Heart right ventricle (tissue), 16 donors: ENCODE results near the gene CD99. TPM values are rescaled to one million over a fixed set of nuclear protein-coding genes. Genes with fewer than 3 reads are reported as not detected.

Experiments used
- ATAC-seq, 8 donors: fragments of 200-7000 bp; cut with Tn5 transposase; one replicate each; pipeline ENCODE4 v1.9.1; 2020; ENCODE audit warnings: mild to moderate bottlenecking in 8 of 8, moderate library complexity in 8 of 8, moderate number of reproducible peaks in 1 of 8
- DNase-seq, 2 donors: peaks; one replicate each; pipeline ENCODE4 v3.0.0-alpha.2; 2020
- H3K27ac ChIP-seq, 10 donors: fragments of 200-600 bp; sonication (generic) in 2 of 10; one replicate each; pipeline versions ENCODE4 v1.5.0 to v1.8.0; 2020 to 2022; ENCODE audit warnings: mild to moderate bottlenecking in 3 of 10
- H3K27me3 ChIP-seq, 7 donors: fragments of 200-600 bp; one replicate each; pipeline ENCODE4 v1.8.0; 2021 to 2022; ENCODE audit warnings: mild to moderate bottlenecking in 2 of 7
- H3K36me3 ChIP-seq, 9 donors: fragments of 200-600 bp; sonication (generic) in 1 of 9; one replicate each; pipeline versions ENCODE4 v1.5.0 to v1.8.0; 2020 to 2022; ENCODE audit warnings: mild to moderate bottlenecking in 2 of 9
- H3K4me1 ChIP-seq, 9 donors: fragments of 200-600 bp; sonication (generic) in 1 of 9; one replicate each; pipeline versions ENCODE4 v1.5.0 to v1.8.0; 2020 to 2022; ENCODE audit warnings: mild to moderate bottlenecking in 4 of 9
- H3K4me3 ChIP-seq, 10 donors: fragments of 200-600 bp; sonication (generic) in 2 of 10; one replicate each; pipeline versions ENCODE4 v1.5.0 to v1.8.0; 2020 to 2022; ENCODE audit warnings: mild to moderate bottlenecking in 7 of 10, moderate library complexity in 2 of 10
- H3K9me3 ChIP-seq, 11 donors: fragments of 200-600 bp in 10 of 11; sonication (generic) in 2 of 11; one replicate each; pipeline versions ENCODE4 v1.5.0 to v1.8.0; 2013 to 2022; ENCODE audit warnings: mild to moderate bottlenecking in 2 of 11, control low read depth in 1 of 11, moderate library complexity in 1 of 11
- WGBS, 2 donors: extraction: QIAGEN DNeasy Blood & Tissue Kit; methylation state at CpG; one replicate each; pipeline ENCODE4 v1.1.7; 2013; ENCODE audit warnings: inconsistent platforms in 1 of 2; 5-methylcytosine and 5-hydroxymethylcytosine counted together
- intact Hi-C, 10 donors: fragments of 100-400 bp; cut with DNase I; formaldehyde crosslinking; loops; one replicate each; pipeline versions ENCODE4 v1.11.1 to v1.14.2; 2022
- polyA plus RNA-seq, 2 donors: library from polyadenylated mRNA; stranded (reverse); fragments of 200-250 nt; gene quantifications; one replicate each; pipeline ENCODE4 v1.2.3, GENCODE V29; 2013
- total RNA-seq, 10 donors: library from RNA; stranded (reverse); fragmentation: NEBNext Ultra II Directional in 3 of 10; extraction: Animal tissue kit (Norgen Biotek cat#: 25700) in 3 of 10; gene quantifications; one replicate each; pipeline versions ENCODE4 v1.2.1 to v1.2.4, GENCODE V29; 2021 to 2023
- TF ChIP-seq, protein P1 (sequence below), 9 donors: fragments of 200-600 bp; sonication (generic) in 2 of 9; IDR thresholded peaks; one replicate each; pipeline versions ENCODE4 v1.5.0 to v1.8.0; 2021 to 2022; ENCODE audit warnings: antibody characterized with exemption in 9 of 9, mild to moderate bottlenecking in 5 of 9, moderate library complexity in 1 of 9
- donor health status: Arrhythmogenic right ventricular cardiomyopathy.
- donor health status: ischemic (EF 13 %, LVEDD 7.1; RV severe dilation, severe dysfunction).
- donor health status: healthy with polysubstance abuse.
- donor health status: DM: no; HTN: yes; CAD: no.
- donor health status: DM: no; HTN: no; CAD: no.
- donor health status: ischemic (EF 25% LVEDD 6.9; RV normal size, moderate dysfunction).
- donor health status: ischemic (EF 25% LVEDD 5.7; RV mildly dilated, moderate dysfunction).
- donor health status: healthy.
- donor health status: DM: yes; HTN: yes; CAD: no.
- donor health status: Ischemic cardiomyopathy.
- donor health status: ischemic (EF 35%, LVEDD 5.7; RV mildly dilated, moderate dysfunction).
- donor health status: nonischemic (EF 11% LVEDD 7.7; RV severe dilation, severe dysfunction).
- donor health status: DM: yes; HTN: yes; CAD: no.
- donor health status: PGD.
- donor health status: ischemic (EF 29% LVEDD 5.4; RV normal size, mild dysfunction).
- donor health status: nonischemic (EF 23%, LVEDD 6.1; RV moderate dilation, normal function).

The CD99 gene
- total and polyA plus RNA-seq, 12 donors: 202 to 419 (median 261) TPM

DNA sequence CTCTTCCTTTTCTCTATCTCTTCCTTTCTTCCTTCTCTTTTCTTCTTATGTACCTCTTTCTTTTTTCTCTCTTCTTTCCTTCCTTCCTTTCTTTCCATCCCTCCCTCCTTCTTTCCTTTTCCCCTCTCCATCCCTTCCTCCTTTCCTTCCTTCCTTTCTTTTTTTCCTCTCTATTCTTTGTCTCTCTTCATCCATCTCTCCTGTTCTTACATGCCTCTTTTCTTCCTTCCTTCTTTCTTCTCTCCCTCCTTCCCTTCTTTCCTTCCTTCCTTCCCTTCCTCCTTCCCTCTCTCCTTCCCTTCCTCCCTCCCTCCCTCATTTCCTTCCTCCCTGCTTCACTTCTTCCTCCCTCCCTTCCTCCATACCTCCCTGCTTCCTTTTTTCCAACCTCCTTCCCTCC is 41.6 kb downstream of the CD99 start:
- Histone ChIP-seq H3K4me1 (no peaks in the 10 kb centered on the region), H3K4me3 (no peak overlapping the region), H3K36me3 (peaks cover 0 to 99% (median 49%) of the 10 kb centered on the region in 9 donors), H3K27ac (no peak overlapping the region), H3K27me3 (no peaks in the 10 kb centered on the region), H3K9me3 (no peaks in the 10 kb centered on the region)
- intact Hi-C loops: no loop called here
- ATAC-seq (no peak), DNase-seq (no peak)
- TF ChIP-seq, protein P1, sequence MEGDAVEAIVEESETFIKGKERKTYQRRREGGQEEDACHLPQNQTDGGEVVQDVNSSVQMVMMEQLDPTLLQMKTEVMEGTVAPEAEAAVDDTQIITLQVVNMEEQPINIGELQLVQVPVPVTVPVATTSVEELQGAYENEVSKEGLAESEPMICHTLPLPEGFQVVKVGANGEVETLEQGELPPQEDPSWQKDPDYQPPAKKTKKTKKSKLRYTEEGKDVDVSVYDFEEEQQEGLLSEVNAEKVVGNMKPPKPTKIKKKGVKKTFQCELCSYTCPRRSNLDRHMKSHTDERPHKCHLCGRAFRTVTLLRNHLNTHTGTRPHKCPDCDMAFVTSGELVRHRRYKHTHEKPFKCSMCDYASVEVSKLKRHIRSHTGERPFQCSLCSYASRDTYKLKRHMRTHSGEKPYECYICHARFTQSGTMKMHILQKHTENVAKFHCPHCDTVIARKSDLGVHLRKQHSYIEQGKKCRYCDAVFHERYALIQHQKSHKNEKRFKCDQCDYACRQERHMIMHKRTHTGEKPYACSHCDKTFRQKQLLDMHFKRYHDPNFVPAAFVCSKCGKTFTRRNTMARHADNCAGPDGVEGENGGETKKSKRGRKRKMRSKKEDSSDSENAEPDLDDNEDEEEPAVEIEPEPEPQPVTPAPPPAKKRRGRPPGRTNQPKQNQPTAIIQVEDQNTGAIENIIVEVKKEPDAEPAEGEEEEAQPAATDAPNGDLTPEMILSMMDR (IDR thresholded peaks at IDR 0.05): no peak

DNA sequence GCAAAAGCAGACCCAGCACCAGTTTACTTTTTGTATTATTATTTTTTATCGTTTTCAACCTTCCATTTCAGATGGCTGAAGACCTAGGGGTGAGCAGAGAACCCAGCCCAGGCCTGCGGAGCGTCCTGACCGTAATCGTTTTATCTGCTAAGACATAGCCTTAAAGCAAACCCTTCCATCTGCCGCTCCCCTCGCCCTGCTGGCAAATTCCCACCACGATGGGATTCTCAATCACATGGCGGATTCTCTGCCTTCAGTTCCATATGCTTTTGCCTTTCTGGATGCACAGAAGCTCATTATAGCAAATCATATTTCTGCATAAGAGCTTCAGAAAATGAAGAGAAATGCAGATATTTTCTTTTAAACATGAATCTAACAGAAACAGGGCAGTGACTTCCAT is 42.2 kb downstream of the CD99 start:
- Histone ChIP-seq H3K4me1 (no peaks in the 10 kb centered on the region), H3K27me3 (no peaks in the 10 kb centered on the region), H3K4me3 (no peak overlapping the region), H3K27ac (no peak overlapping the region), H3K36me3 (peaks cover 0 to 99% (median 45%) of the 10 kb centered on the region in 9 donors), H3K9me3 (no peaks in the 10 kb centered on the region)
- TF ChIP-seq, protein P1 (IDR thresholded peaks at IDR 0.05): no peak
- DNase-seq (no peak), ATAC-seq (no peak)
- intact Hi-C loops: no loop called here
- WGBS, 2 donors: 91 to 92% methylated on average over 9 of the region's 9 CpGs

DNA sequence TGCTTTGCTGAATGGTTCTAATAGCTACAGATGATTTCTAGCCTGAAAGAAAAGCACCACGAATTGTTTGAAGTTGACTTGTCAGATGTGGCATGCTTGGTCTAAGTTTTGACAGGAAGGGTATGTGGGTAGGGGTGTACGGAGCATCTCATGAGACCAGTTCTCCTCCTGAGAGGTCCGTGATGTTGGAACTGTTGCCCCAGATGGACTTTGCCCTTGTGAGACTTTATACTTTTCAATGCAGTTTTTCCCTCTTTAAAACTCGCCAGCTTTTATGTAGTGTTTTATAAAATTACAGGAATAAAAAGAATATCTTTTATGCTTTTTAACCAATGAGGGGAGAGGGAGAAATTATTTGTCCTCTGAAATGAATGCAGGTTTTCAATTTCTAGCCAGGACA is 44.2 kb downstream of the CD99 start:
- intact Hi-C loops: no loop called here
- no peaks in the 10 kb centered on the region for H3K27me3 ChIP-seq
- H3K9me3 ChIP-seq: no peaks in the 10 kb centered on the region
- TF ChIP-seq, protein P1 (IDR thresholded peaks at IDR 0.05): no peak
- no peak overlapping the region for H3K4me3 ChIP-seq
- no peak overlapping the region for H3K27ac ChIP-seq
- DNase-seq: no peak
- ATAC-seq: no peak
- no peaks in the 10 kb centered on the region for H3K4me1 ChIP-seq
- H3K36me3 ChIP-seq: peaks cover 0 to 100% (median 34%) of the 10 kb centered on the region in 9 donors
- WGBS, 2 donors: 95 to 99% methylated on average over 4 of the region's 4 CpGs

DNA sequence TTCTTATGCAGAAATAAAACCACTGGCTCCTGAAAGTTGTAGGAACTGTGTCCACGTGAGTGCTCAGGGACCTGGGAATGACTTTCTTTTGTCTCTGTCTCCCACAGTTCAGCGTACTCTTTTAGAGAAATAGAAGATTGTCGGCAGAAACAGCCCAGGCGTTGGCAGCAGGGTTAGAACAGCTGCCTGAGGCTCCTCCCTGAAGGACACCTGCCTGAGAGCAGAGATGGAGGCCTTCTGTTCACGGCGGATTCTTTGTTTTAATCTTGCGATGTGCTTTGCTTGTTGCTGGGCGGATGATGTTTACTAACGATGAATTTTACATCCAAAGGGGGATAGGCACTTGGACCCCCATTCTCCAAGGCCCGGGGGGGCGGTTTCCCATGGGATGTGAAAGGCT is 49.6 kb downstream of the CD99 start:
- peaks cover 0 to 3% (median 0%) of the 10 kb centered on the region in 9 donors for H3K4me1 ChIP-seq
- peaks cover 0 to 87% (median 26%) of the 10 kb centered on the region in 9 donors for H3K36me3 ChIP-seq
- no peak for ATAC-seq
- H3K9me3 ChIP-seq: no peaks in the 10 kb centered on the region
- H3K27ac ChIP-seq: no peak overlapping the region
- TF ChIP-seq, protein P1 (IDR thresholded peaks at IDR 0.05): no peak
- WGBS, 2 donors: 90 to 95% methylated on average over 11 of the region's 11 CpGs
- no peak for DNase-seq
- intact Hi-C loops: no loop called here
- H3K4me3 ChIP-seq: no peak overlapping the region
- H3K27me3 ChIP-seq: no peaks in the 10 kb centered on the region
